AG04450 (cell line): ENCODE results near the gene HACD3. TPM values are rescaled to one million over a fixed set of nuclear protein-coding genes. Genes with fewer than 3 reads are reported as not detected.

ENCODE experiments used
- CTCF ChIA-PET: fragments of 300-600, 350-600 bp; formaldehyde crosslinking; extraction: SDS; loops from one replicate; lab custom pipeline; 2022; ENCODE audit warnings: antibody characterized with exemption, inconsistent platforms; lab: Charles Lee
- POLR2A ChIA-PET: fragments of 350-600 bp; formaldehyde crosslinking; extraction: SDS; loops from one replicate; lab custom pipeline; 2021; ENCODE audit warnings: antibody characterized with exemption, inconsistent platforms; lab: Yijun Ruan, JAX
- DNase-seq: peaks from one replicate; pipeline ENCODE4 v3.0.0-alpha.2; 2011; ENCODE audit warnings: low read depth, low spot score
- H3K27ac ChIP-seq: one replicate; pipeline ENCODE4 v1.5.1; 2012; ENCODE audit warnings: low read depth, low read length, control low read depth
- H3K27me3 ChIP-seq: one replicate; pipeline ENCODE4 v1.6.0; 2012; ENCODE audit warnings: low read length; ENCODE audit not compliant: control insufficient read depth, insufficient read depth
- H3K4me3 ChIP-seq: 2 replicates; pipeline ENCODE4 v1.5.1; 2011; ENCODE audit warnings: mild to moderate bottlenecking, low read depth, low read length, control low read depth
- H3K9me3 ChIP-seq: 2 replicates; pipeline ENCODE4 v1.5.1; 2012; ENCODE audit warnings: low read length; ENCODE audit not compliant: control insufficient read depth, insufficient read depth
- CTCF ChIP-seq: IDR thresholded peaks from 2 replicates; pipeline ENCODE4 v1.5.1; 2011; ENCODE audit warnings: low read depth, low read length, control low read depth, inconsistent platforms
- polyA plus RNA-seq: library from polyadenylated mRNA; depleted of rRNA; stranded (reverse); fragments of >200 nt; gene quantifications from 2 replicates; pipeline ENCODE4 v1.2.3, GENCODE V29; 2011

HACD3 gene
- polyA plus RNA-seq, 1 experiment: 130 TPM

- H3K4me3 ChIP-seq: no peak overlapping the region
- POLR2A ChIA-PET: interaction anchor here (0.6 kb wide), 1 partner anchor 40 kb away, joined by 3 read pairs; no protein-coding TSS in a partner anchor
- DNase-seq: no peak
- CTCF ChIA-PET: no interaction called here
- H3K9me3 ChIP-seq: no peaks in the 10 kb centered on the region
- no peak overlapping the region for H3K27ac ChIP-seq
- TF ChIP-seq CTCF: no peak
- no peaks in the 10 kb centered on the region for H3K27me3 ChIP-seq
These were observed 26.4 kb downstream of the HACD3 start for GRCh38 chr15:65556622-65557021.

DNA sequence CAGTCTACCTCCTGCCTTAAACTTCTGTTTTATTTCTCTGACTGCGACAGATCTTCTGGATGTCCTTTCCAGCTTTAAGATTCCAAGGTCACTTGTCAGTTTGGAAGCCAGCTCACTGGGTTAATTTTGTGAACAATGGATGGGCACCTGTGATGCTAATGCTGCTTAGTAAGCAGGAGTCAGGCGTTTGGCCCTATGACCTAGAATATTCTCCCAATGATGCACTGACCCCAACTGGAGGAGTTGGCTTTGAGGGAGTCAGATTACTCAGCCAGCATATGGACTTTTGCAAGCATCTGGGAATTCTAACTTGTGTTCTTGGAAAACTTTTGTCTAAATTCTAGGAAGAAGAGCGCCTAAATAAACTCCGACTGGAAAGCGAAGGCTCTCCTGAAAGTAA is 28.1 kb downstream of the HACD3 start:
- CTCF ChIA-PET: interaction anchor here (1.0 to 1.1 kb wide), 2 partner anchors 21 to 80 kb away, joined by 3 to 4 read pairs; no protein-coding TSS in a partner anchor
- TF ChIP-seq CTCF: no peak
- peak; percentile 39 for DNase-seq
- POLR2A ChIA-PET: interaction anchor here (0.6 kb wide), 1 partner anchor 54 kb away, joined by 3 read pairs; no protein-coding TSS in a partner anchor
- no peaks in the 10 kb centered on the region for H3K9me3 ChIP-seq
- no peaks in the 10 kb centered on the region for H3K27me3 ChIP-seq
- no peak overlapping the region for H3K4me3 ChIP-seq
- H3K27ac ChIP-seq: peak overlapping the region; percentile 59

- no peaks in the 10 kb centered on the region for H3K9me3 ChIP-seq
- no peak for TF ChIP-seq CTCF
- H3K27me3 ChIP-seq: no peaks in the 10 kb centered on the region
- no peak overlapping the region for H3K4me3 ChIP-seq
- ChIA-PET POLR2A (no interaction called here), CTCF (interaction anchor here (0.6 to 1.1 kb wide), 3 partner anchors 22 to 298 kb away, joined by 3 to 4 read pairs (median 3); no protein-coding TSS in a partner anchor)
- no peak for DNase-seq
- peak overlapping the region; percentile 59 for H3K27ac ChIP-seq
These were observed 28.9 kb downstream of the HACD3 start for GRCh38 chr15:65558997-65559760.

DNA sequence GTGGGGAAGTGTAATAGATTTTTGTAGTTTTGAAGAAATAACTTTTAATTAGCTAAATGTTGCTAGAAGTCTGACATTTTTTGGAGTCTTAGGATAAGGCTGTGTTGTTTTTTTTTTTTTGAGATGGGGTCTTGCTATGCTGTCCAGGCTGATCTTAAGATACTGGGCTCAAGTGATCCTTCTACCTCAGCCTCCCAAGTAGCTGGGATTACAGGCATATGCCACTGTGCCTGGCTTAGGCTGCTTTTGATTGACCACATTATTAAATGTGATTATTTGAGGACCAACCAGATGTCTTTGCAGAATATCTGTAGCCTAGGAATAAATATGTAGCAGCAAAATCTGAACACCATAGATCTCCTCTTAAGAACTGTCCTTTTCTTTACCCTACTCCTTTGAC is 29.7 kb downstream of the HACD3 start:
- ChIA-PET CTCF (interaction anchor here (0.6 kb wide), 2 partner anchors 283 to 297 kb away, joined by 4 to 6 read pairs; no protein-coding TSS in a partner anchor), POLR2A (no interaction called here)
- no peak for DNase-seq
- Histone ChIP-seq H3K4me3 (no peak overlapping the region), H3K9me3 (no peaks in the 10 kb centered on the region), H3K27ac (no peak overlapping the region), H3K27me3 (no peaks in the 10 kb centered on the region)
- no peak for TF ChIP-seq CTCF

GRCh38 chr15:65561934-65562333 is 31.7 kb downstream of the HACD3 start:
- no peak for TF ChIP-seq CTCF
- POLR2A ChIA-PET: no interaction called here
- CTCF ChIA-PET: no interaction called here
- Histone ChIP-seq H3K27me3 (no peaks in the 10 kb centered on the region), H3K27ac (no peak overlapping the region), H3K9me3 (no peaks in the 10 kb centered on the region), H3K4me3 (no peak overlapping the region)
- no peak for DNase-seq
